ENCODE results near the gene THAP4. TPM values are rescaled to one million over a fixed set of nuclear protein-coding genes. Genes with fewer than 3 reads are reported as not detected.

The THAP4 gene
- total RNA-seq, 1 donor from 2014 or later: 68.8 TPM

DNA sequence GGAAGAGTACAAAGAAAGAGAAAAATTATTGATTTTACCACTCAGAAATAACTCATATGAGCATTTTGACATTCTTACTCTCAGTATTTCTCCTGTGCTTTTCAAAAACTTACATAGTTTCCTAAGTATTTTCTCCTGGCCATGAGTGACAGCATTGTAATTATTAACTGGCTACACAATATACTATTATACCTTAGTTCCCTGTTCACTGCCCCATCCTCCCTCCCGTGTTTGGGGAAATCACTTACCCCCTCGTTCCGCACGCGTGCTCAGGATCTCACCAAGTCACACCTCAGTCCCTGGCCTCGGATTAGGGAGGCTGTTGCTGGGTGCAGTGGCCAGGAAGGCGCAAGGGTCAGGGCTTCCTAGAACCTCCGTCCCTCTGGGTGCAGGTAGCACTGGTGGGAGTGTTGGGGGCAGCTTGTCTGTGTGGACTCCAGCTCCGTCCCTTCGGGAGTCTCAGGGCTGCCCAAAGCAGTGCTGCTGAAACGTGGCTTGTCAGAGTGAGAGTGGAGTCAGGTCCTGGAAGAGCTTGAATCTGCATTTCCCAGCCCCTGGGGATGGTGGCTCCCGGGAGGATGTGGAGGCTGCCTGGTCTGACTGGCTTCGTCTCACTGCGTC is 23.7 kb upstream of the THAP4 start:
- H3K9me3 ChIP-seq (replicated peaks): no peaks in the 10 kb centered on the region

DNA sequence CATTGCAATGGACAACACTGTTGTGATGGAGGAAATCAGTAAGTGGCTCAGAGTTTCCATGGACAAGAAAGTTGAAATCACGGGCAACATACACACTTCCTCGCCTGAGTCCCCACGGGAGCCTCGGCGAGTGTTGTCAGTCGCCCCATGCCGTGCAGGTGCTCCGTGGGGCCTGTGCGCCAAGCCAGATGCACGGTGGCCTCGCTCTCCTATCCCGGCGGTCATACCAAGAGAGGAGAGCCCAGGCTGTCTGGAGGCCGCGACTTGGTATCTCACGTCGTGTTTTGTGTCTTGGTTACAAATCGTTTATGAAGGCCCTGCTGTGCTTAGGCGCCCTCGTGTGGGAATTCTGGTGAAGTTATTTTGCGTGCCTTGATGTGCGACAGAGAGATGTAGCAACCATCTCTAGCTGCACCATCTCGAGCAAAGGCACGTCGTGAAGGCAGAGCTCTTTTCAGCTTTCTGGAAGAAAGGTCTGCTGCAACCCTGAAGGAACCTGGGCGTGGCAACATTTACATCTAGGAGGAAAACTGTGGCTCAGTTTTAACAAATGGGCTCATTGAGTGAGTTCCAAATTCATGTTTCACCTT is 22.3 kb upstream of the THAP4 start:
- no peak overlapping the region for H3K27ac ChIP-seq (replicated peaks)
- peak; percentile 73 for TF ChIP-seq CTCF (IDR thresholded peaks at IDR 0.05; ENCODE audit: borderline replicate concordance)
- H3K4me3 ChIP-seq: no peak overlapping the region
- DNase-seq: peak; percentile 50
- H3K36me3 ChIP-seq: peaks cover 71% of the 10 kb centered on the region
- no peaks in the 10 kb centered on the region for H3K27me3 ChIP-seq (ENCODE audit: low read depth)
- peaks cover 14% of the 10 kb centered on the region for H3K4me1 ChIP-seq
- no peaks in the 10 kb centered on the region for H3K9me3 ChIP-seq (replicated peaks)
- intact Hi-C loops (cut with micrococcal nuclease): no loop called here

More for the DNA sequence above, 23.7 kb upstream of the THAP4 start:
- no peak overlapping the region for H3K27ac ChIP-seq (replicated peaks)
- intact Hi-C loops (cut with micrococcal nuclease): no loop called here
- TF ChIP-seq CTCF (IDR thresholded peaks at IDR 0.05; ENCODE audit: borderline replicate concordance): no peak
- H3K27me3 ChIP-seq (ENCODE audit: low read depth): no peaks in the 10 kb centered on the region
- peaks cover 14% of the 10 kb centered on the region for H3K4me1 ChIP-seq
- no peak overlapping the region for H3K4me3 ChIP-seq
- DNase-seq: no peak
- peaks cover 57% of the 10 kb centered on the region for H3K36me3 ChIP-seq

DNA sequence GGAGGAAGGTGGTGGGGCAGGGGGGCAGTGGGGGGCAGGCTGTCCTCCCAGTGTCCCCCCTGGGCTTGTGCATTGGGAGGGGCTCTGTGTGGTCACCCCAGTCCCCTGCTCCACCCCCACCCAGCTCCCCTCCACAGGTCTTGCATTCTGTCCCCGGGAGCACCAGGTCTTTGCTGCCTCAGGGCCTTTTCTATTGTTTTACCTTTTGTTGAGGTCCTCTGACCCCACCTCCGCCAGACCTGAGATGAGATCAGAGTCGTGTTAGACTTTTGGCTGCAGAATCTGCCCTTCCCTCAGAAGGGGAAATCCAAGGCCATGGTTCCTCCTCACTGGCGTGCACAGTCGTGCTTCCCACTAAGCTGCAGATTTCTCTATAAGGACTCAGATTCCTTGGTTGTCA is 21.3 kb upstream of the THAP4 start:
- no peaks in the 10 kb centered on the region for H3K27me3 ChIP-seq (ENCODE audit: low read depth)
- H3K36me3 ChIP-seq: peaks cover 81% of the 10 kb centered on the region
- H3K27ac ChIP-seq (replicated peaks): no peak overlapping the region
- DNase-seq: no peak
- intact Hi-C loops (cut with micrococcal nuclease): no loop called here
- no peak for TF ChIP-seq CTCF (IDR thresholded peaks at IDR 0.05; ENCODE audit: borderline replicate concordance)
- H3K9me3 ChIP-seq (replicated peaks): no peaks in the 10 kb centered on the region
- peaks cover 14% of the 10 kb centered on the region for H3K4me1 ChIP-seq
- H3K4me3 ChIP-seq: no peak overlapping the region

- no peak for DNase-seq
- Histone ChIP-seq H3K36me3 (peaks cover 86% of the 10 kb centered on the region), H3K9me3 (replicated peaks) (no peaks in the 10 kb centered on the region), H3K4me1 (peaks cover 14% of the 10 kb centered on the region), H3K4me3 (no peak overlapping the region), H3K27me3 (ENCODE audit: low read depth) (no peaks in the 10 kb centered on the region), H3K27ac (replicated peaks) (no peak overlapping the region)
- intact Hi-C loops (cut with micrococcal nuclease): no loop called here
- TF ChIP-seq CTCF (IDR thresholded peaks at IDR 0.05; ENCODE audit: borderline replicate concordance): no peak
These were observed 20.9 kb upstream of the THAP4 start for GRCh38 chr2:241657786-241658254.

GRCh38 chr2:241656190-241656741 is 19.3 kb upstream of the THAP4 start:
- Histone ChIP-seq H3K36me3 (peaks cover 89% of the 10 kb centered on the region), H3K4me3 (no peak overlapping the region), H3K4me1 (peaks cover 14% of the 10 kb centered on the region), H3K9me3 (replicated peaks) (no peaks in the 10 kb centered on the region), H3K27ac (replicated peaks) (peak overlapping the region; percentile 46), H3K27me3 (ENCODE audit: low read depth) (no peaks in the 10 kb centered on the region)
- intact Hi-C loops (cut with micrococcal nuclease): no loop called here
- no peak for TF ChIP-seq CTCF (IDR thresholded peaks at IDR 0.05; ENCODE audit: borderline replicate concordance)
- peak; percentile 41 for DNase-seq

Data from left ventricle myocardium inferior (tissue), 1 donor.